ES-I3 (cell line): ENCODE data around the gene SPATA21.
"Not testable (repeated sequence)": the region's sequence is repeated elsewhere in the genome, so short reads cannot be mapped to it uniquely, and the experiment has no call there.

Experiments used
- H3K36me3 ChIP-seq: 2 replicates; pipeline ENCODE4 v1.6.1; 2013; ENCODE audit warnings: mild to moderate bottlenecking, low read length, control low read depth, moderate library complexity; ENCODE audit not compliant: insufficient read depth
- H3K4me1 ChIP-seq: 2 replicates; pipeline ENCODE4 v1.6.1; 2013; ENCODE audit warnings: mild to moderate bottlenecking, control low read depth, low read length; ENCODE audit not compliant: insufficient read depth
- H3K9ac ChIP-seq: 2 replicates; pipeline ENCODE4 v1.6.1; 2013; ENCODE audit warnings: low read depth, mild to moderate bottlenecking, low read length, moderate library complexity
- H3K9me3 ChIP-seq: 2 replicates; pipeline ENCODE4 v1.6.1; 2013; ENCODE audit warnings: mild to moderate bottlenecking, low read length, moderate library complexity; ENCODE audit not compliant: control insufficient read depth, insufficient read depth

Gene SPATA21

DNA sequence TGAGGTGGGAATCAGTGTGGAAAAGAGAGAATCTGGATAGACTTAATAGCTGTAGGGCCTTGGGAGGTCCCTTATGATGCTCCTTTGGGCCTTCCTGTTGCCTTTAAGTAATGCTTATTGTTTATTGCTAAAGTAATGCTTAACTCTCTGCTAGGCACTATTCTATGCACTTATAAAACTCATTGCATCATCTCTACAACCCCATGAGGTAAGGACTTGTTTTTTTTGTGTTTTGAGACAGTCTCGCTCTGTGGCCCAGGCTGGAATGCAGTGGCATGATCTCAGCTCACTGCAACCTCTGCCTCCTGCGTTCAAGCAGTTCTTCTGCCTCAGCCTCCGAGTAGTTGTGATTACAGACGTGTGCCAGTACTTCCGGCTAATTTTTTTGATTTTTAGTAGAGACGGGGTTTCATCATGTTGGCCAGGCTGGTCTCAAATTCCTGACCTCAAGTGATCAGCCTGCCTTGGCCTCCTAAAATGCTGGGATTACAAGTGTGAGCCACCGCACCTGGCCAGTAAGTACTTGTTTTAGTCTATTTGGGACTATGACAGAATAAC, 25.6 kb upstream of the SPATA21 start:
- Histone ChIP-seq H3K4me1 (no peaks in the 10 kb centered on the region), H3K9ac (no peak overlapping the region), H3K9me3 (no peaks in the 10 kb centered on the region), H3K36me3 (peaks cover 14% of the 10 kb centered on the region)

DNA sequence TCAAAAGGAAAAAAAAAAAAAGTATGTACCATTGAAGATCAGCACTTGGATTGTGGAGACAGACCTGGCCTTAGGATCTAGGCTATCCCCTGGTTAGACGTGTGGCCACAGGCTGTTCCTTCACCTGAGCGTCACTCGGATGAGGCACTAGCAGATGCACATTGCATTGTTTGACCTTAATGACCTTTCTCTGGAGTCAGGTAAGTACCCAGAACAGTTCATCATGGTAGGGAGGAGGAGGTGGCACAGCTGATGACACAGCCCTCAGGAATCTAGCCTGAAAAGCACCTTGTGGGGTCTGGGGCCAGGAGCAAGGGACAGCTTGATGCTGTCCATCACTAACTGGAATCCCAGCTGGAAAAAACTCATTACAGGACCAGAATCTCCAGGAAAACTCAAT, 24.5 kb upstream of the SPATA21 start:
- Histone ChIP-seq H3K9ac (no peak overlapping the region), H3K36me3 (peaks cover 16% of the 10 kb centered on the region), H3K9me3 (no peaks in the 10 kb centered on the region), H3K4me1 (no peaks in the 10 kb centered on the region)

GRCh38 chr1:16459352-16459925, 22.2 kb upstream of the SPATA21 start:
- Histone ChIP-seq H3K36me3 (peaks cover 15% of the 10 kb centered on the region), H3K4me1 (no peaks in the 10 kb centered on the region), H3K9me3 (no peaks in the 10 kb centered on the region), H3K9ac (no peak overlapping the region)

DNA sequence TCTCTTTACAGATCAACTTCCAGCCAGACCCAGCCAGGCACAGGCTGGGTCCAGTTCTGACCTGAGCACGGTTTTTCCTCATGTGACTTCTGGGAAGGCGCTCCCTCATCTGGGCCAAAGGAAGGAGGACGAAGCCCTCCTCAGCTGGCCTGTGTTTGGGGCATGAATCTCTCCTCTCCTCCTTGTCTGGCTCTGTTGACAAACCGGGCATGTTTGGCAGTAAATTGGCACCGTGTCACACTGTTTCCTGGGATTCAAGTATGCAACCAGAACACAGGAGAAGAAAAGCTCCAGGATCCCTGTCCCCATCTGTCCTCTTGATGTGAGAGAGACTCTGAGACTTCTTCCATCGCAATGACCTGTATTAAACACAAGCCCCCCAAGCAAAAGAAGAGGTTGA, 21.6 kb upstream of the SPATA21 start:
- Histone ChIP-seq H3K4me1 (no peaks in the 10 kb centered on the region), H3K36me3 (peaks cover 15% of the 10 kb centered on the region), H3K9me3 (no peaks in the 10 kb centered on the region), H3K9ac (no peak overlapping the region)

DNA sequence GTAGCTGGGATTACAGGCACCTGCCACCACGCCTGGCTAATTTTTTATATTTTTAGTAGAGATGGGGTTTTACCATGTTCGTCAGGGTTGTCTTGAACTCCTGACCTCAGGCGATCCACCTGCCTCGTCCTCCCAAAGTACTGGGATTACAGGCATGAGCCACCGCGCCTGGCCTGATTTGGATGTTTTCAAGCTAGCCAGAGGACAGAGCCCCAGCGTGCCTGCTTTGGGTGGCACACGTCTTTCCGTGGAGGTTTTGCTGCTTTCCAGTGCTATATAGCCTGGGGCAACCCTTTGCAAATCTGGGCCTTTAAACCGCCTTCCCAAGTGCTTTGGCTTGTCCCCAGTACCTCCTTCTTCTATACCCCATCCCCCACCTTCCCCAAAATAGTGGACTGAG, 18.9 kb upstream of the SPATA21 start:
- H3K36me3 ChIP-seq = peaks cover 15% of the 10 kb centered on the region
- H3K9me3 ChIP-seq, H3K4me1 ChIP-seq, H3K9ac ChIP-seq: not testable (repeated sequence)

- peaks cover 15% of the 10 kb centered on the region for H3K36me3 ChIP-seq
- not testable (repeated sequence) for H3K9ac ChIP-seq, H3K9me3 ChIP-seq, H3K4me1 ChIP-seq
Observed at GRCh38 chr1:16454909-16455308, 17.7 kb upstream of the SPATA21 start.

DNA sequence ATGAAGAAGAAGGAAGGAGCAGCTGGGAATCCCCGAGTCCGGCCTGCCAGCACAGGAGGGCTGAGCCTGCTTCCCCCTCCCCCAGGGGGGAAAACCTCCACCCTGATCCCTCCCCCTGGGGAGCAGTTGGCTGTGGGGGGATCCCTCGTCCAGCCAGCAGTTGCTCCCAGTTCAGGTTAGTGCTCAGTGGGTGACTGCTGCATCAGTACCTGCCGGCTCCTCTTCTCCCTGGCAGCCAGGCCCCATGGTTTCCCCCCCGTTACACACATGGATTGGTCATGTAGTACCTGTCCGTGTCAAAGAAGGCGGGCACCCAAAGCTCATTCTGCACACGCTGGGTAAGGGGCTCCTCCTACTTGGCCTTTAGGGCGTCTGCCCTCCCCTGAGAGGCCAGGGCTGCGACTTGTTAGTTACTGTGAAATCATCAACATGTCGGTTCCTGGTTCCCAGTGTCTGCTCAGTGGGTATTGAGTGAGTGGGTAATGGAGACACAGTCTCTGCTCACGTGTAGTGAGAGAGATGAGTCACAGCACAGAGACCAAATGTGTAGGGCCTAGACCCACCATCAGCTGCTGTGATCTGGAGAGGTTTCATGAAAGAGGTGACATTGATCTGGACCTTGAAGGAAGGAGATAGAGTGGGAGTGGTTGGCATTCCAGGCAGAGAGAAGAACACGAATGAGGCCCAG, 14.8 kb upstream of the SPATA21 start:
- Histone ChIP-seq H3K36me3 (peaks cover 4% of the 10 kb centered on the region), H3K9me3 (no peaks in the 10 kb centered on the region), H3K4me1 (no peaks in the 10 kb centered on the region), H3K9ac (no peak overlapping the region)

GRCh38 chr1:16450863-16451481, 13.7 kb upstream of the SPATA21 start:
- Histone ChIP-seq H3K36me3 (no peaks in the 10 kb centered on the region; the same call in none of the 2 replicates), H3K9ac (no peak overlapping the region), H3K9me3 (no peaks in the 10 kb centered on the region), H3K4me1 (no peaks in the 10 kb centered on the region)

DNA sequence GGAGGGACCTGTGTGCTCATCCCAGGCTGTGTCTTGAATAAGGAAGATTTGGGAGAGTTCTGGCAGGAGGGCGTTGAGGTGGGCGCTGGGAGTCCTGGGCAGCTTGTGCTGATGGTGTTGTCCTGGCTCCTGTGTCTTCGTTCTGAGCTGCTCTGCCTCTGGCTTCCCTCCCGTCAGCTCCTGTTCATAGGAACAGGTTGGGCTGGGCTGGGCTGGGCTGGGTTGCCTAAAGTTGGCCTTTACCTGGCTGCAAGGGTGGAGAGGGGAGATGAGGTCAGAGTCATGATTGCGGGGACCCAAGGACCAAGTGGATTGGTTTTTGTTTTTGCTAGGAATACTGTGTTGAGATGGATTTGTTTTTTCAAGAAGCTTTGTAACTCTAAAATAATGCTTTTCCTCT, 12.4 kb upstream of the SPATA21 start:
- H3K9me3 ChIP-seq = no peaks in the 10 kb centered on the region
- no peak overlapping the region for H3K9ac ChIP-seq
- no peaks in the 10 kb centered on the region for H3K4me1 ChIP-seq
- no peaks in the 10 kb centered on the region; the same call in none of the 2 replicates for H3K36me3 ChIP-seq

DNA sequence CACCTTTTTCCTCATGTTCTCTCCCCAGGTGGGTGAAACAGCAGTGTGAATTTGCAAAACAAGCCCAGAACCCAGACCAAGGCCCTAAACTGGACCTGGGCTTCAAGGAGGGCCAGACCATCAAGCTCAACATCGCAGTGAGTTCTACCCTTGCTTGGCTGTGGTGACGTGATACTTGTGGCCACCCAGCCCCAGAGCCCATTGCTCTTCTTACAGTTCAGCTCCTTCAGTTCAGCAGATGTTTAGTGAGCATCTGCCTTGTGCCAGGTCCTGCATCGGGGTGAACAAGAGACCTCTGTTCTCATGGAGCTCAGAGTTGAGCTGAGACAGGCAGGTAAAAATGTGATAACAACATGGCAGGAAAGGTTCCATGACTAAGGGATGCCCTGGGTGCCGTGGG, 11.8 kb upstream of the SPATA21 start:
- H3K9ac ChIP-seq = no peak overlapping the region
- H3K4me1 ChIP-seq = no peaks in the 10 kb centered on the region
- no peaks in the 10 kb centered on the region for H3K9me3 ChIP-seq
- no peaks in the 10 kb centered on the region; the same call in none of the 2 replicates for H3K36me3 ChIP-seq

DNA sequence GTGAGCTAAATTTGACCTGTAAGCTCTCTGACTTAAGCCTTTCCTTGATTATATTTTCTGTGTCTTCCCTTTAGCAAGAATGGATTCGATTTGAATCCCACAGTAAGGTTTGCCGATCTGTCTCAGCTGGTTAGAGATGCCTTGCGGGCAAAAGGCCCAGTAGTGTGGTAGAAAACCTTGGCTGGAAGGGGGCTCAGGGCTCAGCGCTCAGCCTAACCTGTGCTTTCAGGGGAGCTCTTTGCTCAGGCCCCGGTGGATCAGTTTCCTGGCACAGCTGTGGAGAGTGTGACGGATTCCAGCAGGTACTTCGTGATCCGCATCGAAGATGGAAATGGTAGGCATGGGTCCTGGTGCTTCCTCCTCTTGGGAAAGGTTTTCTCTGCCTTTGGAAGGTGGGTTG, 10.4 kb upstream of the SPATA21 start:
- Histone ChIP-seq H3K9ac (no peak overlapping the region), H3K9me3 (no peaks in the 10 kb centered on the region), H3K4me1 (no peaks in the 10 kb centered on the region), H3K36me3 (no peaks in the 10 kb centered on the region; the same call in none of the 2 replicates)

DNA sequence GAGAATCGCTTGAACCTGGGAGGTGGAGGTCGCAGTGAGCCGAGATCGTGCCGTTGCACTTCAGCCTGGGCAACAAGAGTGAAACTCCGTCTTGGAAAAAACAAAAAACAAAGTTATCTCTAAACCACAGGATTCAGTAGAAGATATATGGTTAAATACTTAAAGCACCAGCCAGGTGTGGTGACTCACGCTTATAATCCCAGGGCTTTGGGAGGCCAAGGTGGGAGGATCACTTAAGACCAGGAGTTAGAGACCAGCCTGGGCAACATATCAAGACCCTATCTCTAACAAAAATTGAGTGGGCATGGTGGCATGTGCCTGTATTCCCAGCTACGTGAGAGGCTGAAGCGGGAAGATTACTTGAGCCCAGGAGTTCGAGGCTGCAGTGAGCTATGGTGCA, 8.9 kb upstream of the SPATA21 start:
- Histone ChIP-seq H3K4me1 (no peaks in the 10 kb centered on the region), H3K36me3 (no peaks in the 10 kb centered on the region; the same call in none of the 2 replicates), H3K9me3 (no peaks in the 10 kb centered on the region), H3K9ac (no peak overlapping the region)

GRCh38 chr1:16445052-16445451, 7.8 kb upstream of the SPATA21 start:
- H3K36me3 ChIP-seq = no peaks in the 10 kb centered on the region; the same call in 1 of the 2 replicates
- no peak overlapping the region for H3K9ac ChIP-seq
- no peaks in the 10 kb centered on the region for H3K9me3 ChIP-seq
- no peaks in the 10 kb centered on the region for H3K4me1 ChIP-seq

DNA sequence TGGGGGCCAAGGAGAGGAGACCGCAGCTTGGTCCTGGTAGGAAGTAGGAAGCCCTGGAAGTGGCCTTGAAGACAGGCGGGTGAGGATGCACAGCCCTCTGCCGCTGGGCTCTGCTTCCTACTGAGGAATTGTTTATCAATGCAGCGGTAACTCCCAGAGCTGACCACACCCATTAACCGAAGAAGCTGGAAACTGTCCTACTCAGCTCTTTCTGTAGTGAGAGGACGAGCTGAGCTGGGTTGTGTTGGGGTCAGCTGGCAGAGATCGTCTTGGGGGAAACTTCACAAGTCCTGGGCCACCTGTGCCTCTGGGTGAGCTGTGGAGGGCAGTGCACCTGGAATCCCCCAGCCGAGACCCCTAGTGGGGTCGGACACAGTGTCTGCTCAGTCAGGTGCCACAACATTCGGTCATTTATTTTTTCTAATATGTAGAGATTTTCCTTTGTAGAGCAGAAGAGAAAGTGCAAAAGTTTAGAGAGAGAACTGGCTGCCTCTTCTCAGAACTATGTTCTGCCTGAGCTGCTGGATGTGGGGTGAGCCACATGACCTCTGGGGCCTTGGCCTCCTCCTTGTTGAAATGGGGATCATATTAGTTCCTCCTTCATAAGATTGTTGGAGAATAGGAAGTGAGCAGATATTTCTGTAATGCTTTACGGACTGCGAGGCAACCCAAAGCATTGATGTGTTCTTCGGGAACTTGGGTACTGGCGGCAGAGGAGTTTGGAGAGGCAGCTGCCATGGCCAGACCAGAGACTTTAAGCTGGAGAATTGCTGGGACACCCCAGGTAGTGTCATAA, 6.9 kb upstream of the SPATA21 start:
- no peaks in the 10 kb centered on the region for H3K4me1 ChIP-seq
- H3K36me3 ChIP-seq = no peaks in the 10 kb centered on the region
- no peak overlapping the region for H3K9ac ChIP-seq
- H3K9me3 ChIP-seq = no peaks in the 10 kb centered on the region
